Mesenchymal stem cell (in vitro differentiated cells and primary cell): Measurements from ENCODE around the gene IL17RE.
"Not testable (repeated sequence)": the region's sequence is repeated elsewhere in the genome, so short reads cannot be mapped to it uniquely, and the experiment has no call there.

ENCODE experiments used
- DNase-seq: peaks from one replicate; pipeline ENCODE4 v3.0.0-alpha.2; 2013
- H2AFZ ChIP-seq: one replicate; pipeline ENCODE4 v1.6.1; 2013; ENCODE audit warnings: low read depth, mild to moderate bottlenecking, control low read depth, inconsistent platforms, low read length, moderate library complexity
- H2AK5ac ChIP-seq: 2 replicates; pipeline ENCODE4 v1.6.1; 2013; ENCODE audit warnings: low read length, moderate library complexity, mild to moderate bottlenecking, inconsistent platforms; ENCODE audit not compliant: severe bottlenecking
- H2BK120ac ChIP-seq: one replicate; pipeline ENCODE4 v1.6.1; 2013; ENCODE audit warnings: low read depth, mild to moderate bottlenecking, inconsistent platforms, low read length, moderate library complexity
- H2BK12ac ChIP-seq, 2 experiments: one replicate each; pipeline ENCODE4 v1.6.1; 2013; ENCODE audit warnings: inconsistent platforms in 2 of 2, low read length in 2 of 2, mild to moderate bottlenecking in 2 of 2, moderate library complexity in 2 of 2, control low read depth in 1 of 2
- H2BK15ac ChIP-seq: one replicate; pipeline ENCODE4 v1.6.1; 2013; ENCODE audit warnings: mild to moderate bottlenecking, low read depth, inconsistent platforms; ENCODE audit not compliant: poor library complexity, severe bottlenecking
- H2BK5ac ChIP-seq: 2 replicates; pipeline ENCODE4 v1.6.1; 2013; ENCODE audit warnings: low read depth, mild to moderate bottlenecking, low read length, control low read depth, inconsistent platforms; ENCODE audit not compliant: poor library complexity, severe bottlenecking
- H3K14ac ChIP-seq, 2 experiments: one replicate each; pipeline ENCODE4 v1.6.1; 2013; ENCODE audit warnings: inconsistent platforms in 2 of 2, low read length in 2 of 2, control low read depth in 1 of 2, mild to moderate bottlenecking in 1 of 2, moderate library complexity in 1 of 2
- H3K18ac ChIP-seq, 2 experiments: one replicate each; pipeline ENCODE4 v1.6.1; 2013; ENCODE audit warnings: inconsistent platforms in 2 of 2, low read length in 2 of 2, control low read depth in 1 of 2, low read depth in 1 of 2, mild to moderate bottlenecking in 1 of 2
- H3K23ac ChIP-seq, 2 experiments: one replicate each; pipeline ENCODE4 v1.6.1; 2013; ENCODE audit warnings: inconsistent platforms in 2 of 2, low read length in 2 of 2, mild to moderate bottlenecking in 2 of 2, moderate library complexity in 2 of 2, control low read depth in 1 of 2
- H3K27ac ChIP-seq: 2 replicates; pipeline ENCODE4 v1.5.1; 2013; ENCODE audit warnings: mild to moderate bottlenecking, moderate library complexity, low read length, control low read depth, inconsistent platforms; ENCODE audit not compliant: poor library complexity, severe bottlenecking
- H3K27me3 ChIP-seq, 2 experiments: 2 replicates each; pipeline versions ENCODE4 v1.6.1 to v1.7.0; 2013; ENCODE audit warnings: low read length in 2 of 2, mild to moderate bottlenecking in 2 of 2, moderate library complexity in 2 of 2, control low read depth in 1 of 2, inconsistent platforms in 1 of 2; ENCODE audit not compliant: control insufficient read depth in 1 of 2, insufficient read depth in 1 of 2
- H3K36me3 ChIP-seq, 2 experiments: 2 replicates each; pipeline versions ENCODE4 v1.6.1 to v1.7.0; 2013; ENCODE audit warnings: low read length in 2 of 2, control low read depth in 1 of 2, inconsistent platforms in 1 of 2, low read depth in 1 of 2, mild to moderate bottlenecking in 1 of 2; ENCODE audit not compliant: insufficient read depth in 2 of 2, control insufficient read depth in 1 of 2
- H3K4ac ChIP-seq, 2 experiments: one replicate each; pipeline ENCODE4 v1.6.1; 2013; ENCODE audit warnings: inconsistent platforms in 2 of 2, low read length in 2 of 2, mild to moderate bottlenecking in 2 of 2, moderate library complexity in 2 of 2, control low read depth in 1 of 2, low read depth in 1 of 2
- H3K4me1 ChIP-seq: 2 replicates; pipeline ENCODE4 v1.6.1; 2013; ENCODE audit warnings: low read depth, low read length, control low read depth; ENCODE audit not compliant: control insufficient read depth, insufficient read depth
- H3K4me2 ChIP-seq: 2 replicates; pipeline ENCODE4 v1.6.1; 2013; ENCODE audit warnings: low read length, mild to moderate bottlenecking, inconsistent platforms; ENCODE audit not compliant: poor library complexity, severe bottlenecking
- H3K4me3 ChIP-seq, 2 experiments: 2 replicates each; pipeline versions ENCODE4 v1.5.1 to v1.7.0; 2013; ENCODE audit warnings: low read length in 2 of 2, mild to moderate bottlenecking in 2 of 2, control low read depth in 1 of 2, low read depth in 1 of 2; ENCODE audit not compliant: insufficient read depth in 1 of 2
- H3K79me1 ChIP-seq: replicated peaks from 2 replicates; pipeline ENCODE4 v1.6.1; 2013; ENCODE audit warnings: mild to moderate bottlenecking, control low read depth, low read length, inconsistent platforms; ENCODE audit not compliant: poor library complexity, severe bottlenecking
- H3K9ac ChIP-seq: 2 replicates; pipeline ENCODE4 v1.7.0; 2013; ENCODE audit warnings: mild to moderate bottlenecking, low read length, moderate library complexity
- H3K9me3 ChIP-seq: 2 replicates; pipeline ENCODE4 v1.7.0; 2013; ENCODE audit warnings: mild to moderate bottlenecking, low read length; ENCODE audit not compliant: control insufficient read depth
- H4K8ac ChIP-seq: one replicate; pipeline ENCODE4 v1.6.1; 2013; ENCODE audit warnings: inconsistent platforms, mild to moderate bottlenecking, low read length, moderate library complexity
- H4K91ac ChIP-seq: one replicate; pipeline ENCODE4 v1.6.1; 2013; ENCODE audit warnings: mild to moderate bottlenecking, low read length, inconsistent platforms
- WGBS: methylation state at CpG from one replicate; pipeline ENCODE4 v1.1.7; 2013; ENCODE audit warnings: mixed read lengths; 5-methylcytosine and 5-hydroxymethylcytosine counted together

IL17RE gene

DNA sequence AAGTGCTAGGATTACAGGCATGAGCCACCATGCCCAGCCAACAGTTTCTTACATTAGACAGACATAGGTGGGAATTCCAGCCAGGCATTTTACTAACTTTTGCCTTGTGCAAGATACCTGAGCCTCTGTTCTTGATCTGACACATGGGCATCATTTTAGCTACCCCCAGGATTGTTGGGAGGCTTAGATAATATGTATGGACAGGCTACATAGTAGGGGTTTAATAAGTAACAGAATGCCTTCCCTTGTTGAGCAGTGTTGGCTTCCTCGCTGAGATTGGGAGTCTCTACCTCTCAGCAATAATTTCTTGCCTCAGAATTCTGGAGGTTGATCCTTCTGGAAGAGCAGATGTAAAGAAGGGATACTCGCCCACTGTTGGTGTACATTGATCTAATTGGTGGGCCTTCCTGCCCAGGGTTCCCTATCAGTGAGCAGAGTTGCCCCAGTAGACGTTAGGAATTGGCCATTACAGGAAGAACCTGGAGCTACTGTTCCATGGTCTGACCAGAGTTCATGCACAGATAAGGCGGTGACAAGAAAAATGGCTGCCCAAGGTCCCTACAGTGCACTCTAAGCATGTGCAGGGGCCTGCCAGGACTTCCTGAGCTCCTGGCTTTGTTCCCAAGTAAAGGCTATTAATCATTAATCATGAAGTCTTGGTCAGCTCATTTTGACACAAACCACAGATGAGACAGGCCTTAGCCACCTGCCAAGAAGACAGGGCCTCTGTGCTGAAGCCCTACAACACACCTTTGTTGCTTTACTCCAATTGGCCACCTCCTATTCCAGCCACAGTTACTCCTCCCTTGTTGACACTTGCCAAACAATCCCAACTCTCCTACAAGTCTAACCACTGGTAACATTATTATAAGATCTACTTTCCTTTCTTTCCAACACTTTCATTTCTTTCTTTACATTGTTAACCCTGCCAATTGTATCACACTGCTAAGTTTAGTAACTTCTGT, 5.0 kb upstream of the IL17RE start:
- Histone ChIP-seq H3K14ac (no peak overlapping the region), H3K27ac (peak overlapping the region; percentile 99), H2BK5ac (peak overlapping the region; percentile 89), H4K91ac (no peak overlapping the region), H2BK15ac (no peak overlapping the region), H4K8ac (peak overlapping the region; percentile 47), H3K79me1 (peaks cover 12% of the 10 kb centered on the region), H2BK120ac (no peak overlapping the region), H3K36me3 (peaks cover 6 to 17% of the 10 kb centered on the region in 2 experiments), H3K4me2 (peak overlapping the region; percentile 47), H3K27me3 (no peaks in the 10 kb centered on the region), H3K4me3 (no peak overlapping the region), H3K4ac (no peak overlapping the region), H3K23ac (no peak overlapping the region), H3K18ac (no peak overlapping the region), H3K9ac (no peak overlapping the region), H3K4me1 (peaks cover 21% of the 10 kb centered on the region), H2BK12ac (no peak overlapping the region), H2AFZ (no peak overlapping the region), H3K9me3 (no peaks in the 10 kb centered on the region), H2AK5ac (peak overlapping the region; percentile 97)
- DNase-seq = peak; percentile 22
- WGBS = 79% methylated on average over 4 of the region's 4 CpGs

DNA sequence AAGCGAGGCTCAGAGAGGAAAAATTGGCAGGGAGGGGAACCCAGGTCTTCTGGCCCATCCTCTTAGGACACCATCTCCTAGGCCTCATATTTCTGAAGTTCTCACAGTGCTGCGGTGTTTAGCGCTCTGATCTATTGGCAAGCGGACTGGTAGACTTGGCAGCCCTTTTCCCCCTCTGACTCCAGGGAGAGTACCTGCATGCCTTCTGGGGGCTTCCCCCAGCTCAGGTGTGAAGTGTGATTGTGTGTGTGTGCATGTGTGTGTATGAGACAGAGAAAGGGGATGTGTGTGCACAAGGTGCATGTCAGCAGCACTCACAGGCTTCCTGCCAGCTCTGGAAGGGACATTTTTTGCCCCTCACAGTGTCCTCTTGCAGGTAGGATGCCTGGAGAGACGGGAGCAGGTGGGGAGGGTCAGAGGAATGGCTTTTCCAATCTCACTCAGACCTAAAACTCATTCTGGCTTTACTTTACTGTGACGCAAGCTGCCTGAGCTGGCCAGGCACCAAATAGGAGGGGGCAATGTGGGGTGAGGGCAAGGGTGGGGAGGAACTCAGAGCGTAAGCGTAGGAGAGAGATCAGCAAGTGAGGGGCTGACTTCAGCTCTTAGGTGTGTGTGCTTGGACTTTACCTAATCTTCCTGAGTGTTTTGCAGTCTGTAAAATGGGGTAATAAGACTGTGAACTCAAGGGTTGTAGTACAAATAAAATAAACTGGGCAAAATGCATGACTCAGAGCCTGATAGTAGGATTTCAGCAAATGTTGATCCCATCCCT, 4.0 kb upstream of the IL17RE start:
- Histone ChIP-seq H2AFZ (no peak overlapping the region), H3K14ac (no peak overlapping the region)

DNA sequence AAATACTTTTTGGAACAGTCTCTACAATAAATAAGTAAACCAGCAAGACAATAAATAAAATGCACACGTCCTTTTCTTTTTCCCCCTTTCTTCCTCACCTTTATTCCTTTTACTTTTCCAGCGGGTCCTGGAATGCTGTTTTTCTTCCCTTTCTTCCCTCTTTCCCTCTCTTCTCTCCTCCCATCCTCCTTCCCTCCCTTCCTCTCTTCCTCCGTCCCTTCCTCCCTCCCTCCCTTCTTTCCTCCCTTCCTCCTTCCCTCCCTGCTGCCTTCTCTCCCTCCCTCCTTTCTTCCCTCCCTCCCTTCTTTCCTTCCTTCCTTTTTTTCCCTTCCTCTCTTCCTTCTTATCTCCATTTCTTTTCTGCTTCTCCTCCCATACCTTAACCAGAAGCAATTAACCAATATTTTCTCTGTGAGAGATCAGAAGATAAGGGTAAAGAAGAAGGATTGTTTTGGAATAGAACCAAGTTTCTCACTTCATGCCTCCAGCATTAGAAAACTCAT, 3.3 kb upstream of the IL17RE start:
- no peak overlapping the region for H2BK15ac ChIP-seq

More for the DNA sequence above, 4.0 kb upstream of the IL17RE start:
- Histone ChIP-seq H2BK5ac (no peak overlapping the region), H3K27me3 (no peaks in the 10 kb centered on the region), H3K4me2 (no peak overlapping the region), H3K79me1 (peaks cover 9% of the 10 kb centered on the region), H3K23ac (no peak overlapping the region), H2BK120ac (no peak overlapping the region), H3K4ac (no peak overlapping the region), H3K27ac (peak overlapping the region; percentile 76), H2BK12ac (peak overlapping the region in 1 of 2 experiments; percentile 60), H4K8ac (no peak overlapping the region), H3K9me3 (no peaks in the 10 kb centered on the region), H3K9ac (no peak overlapping the region), H2BK15ac (no peak overlapping the region), H3K36me3 (peaks cover 0 to 8% of the 10 kb centered on the region in 2 experiments), H3K18ac (no peak overlapping the region), H3K4me3 (no peak overlapping the region), H3K4me1 (peaks cover 28% of the 10 kb centered on the region), H4K91ac (peak overlapping the region; percentile 76), H2AK5ac (peak overlapping the region; percentile 99)
- WGBS = 84% methylated on average over 8 of the region's 8 CpGs
- no peak for DNase-seq

DNA sequence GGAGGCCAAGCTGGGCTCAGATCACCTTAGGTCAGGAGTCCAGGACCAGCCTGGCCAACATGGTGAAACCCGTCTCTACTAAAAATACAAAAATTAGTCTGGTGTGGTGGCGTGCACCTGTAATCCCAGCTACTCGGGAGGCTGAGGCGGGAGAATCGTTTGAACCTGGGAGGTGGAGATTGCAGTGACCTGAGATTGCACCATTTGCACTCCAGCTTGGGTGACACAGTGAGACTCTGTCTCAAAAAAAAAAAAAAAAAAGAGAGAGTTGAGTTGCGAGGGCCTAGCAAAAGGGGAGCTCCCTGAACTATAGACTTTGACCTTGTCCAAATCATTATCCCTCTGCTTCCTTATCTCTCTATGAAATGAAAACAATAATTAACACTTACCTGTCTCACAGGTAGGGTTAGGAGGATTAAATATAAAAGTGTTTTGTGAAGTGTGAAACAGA, 1.7 kb upstream of the IL17RE start:
- H4K8ac ChIP-seq, H2BK15ac ChIP-seq, H3K14ac ChIP-seq, H3K4me3 ChIP-seq, H3K36me3 ChIP-seq, H2AK5ac ChIP-seq, H2AFZ ChIP-seq, H2BK5ac ChIP-seq, H3K4me2 ChIP-seq, H3K18ac ChIP-seq, H3K27ac ChIP-seq, H2BK120ac ChIP-seq, H4K91ac ChIP-seq, H3K23ac ChIP-seq, H3K4ac ChIP-seq, H2BK12ac ChIP-seq, DNase-seq, H3K9me3 ChIP-seq, H3K79me1 ChIP-seq, H3K27me3 ChIP-seq, H3K9ac ChIP-seq: not testable (repeated sequence)
- 96% methylated on average over 5 of the region's 6 CpGs for WGBS
- H3K4me1 ChIP-seq = peaks cover 26% of the 10 kb centered on the region

More for the DNA sequence above, 3.3 kb upstream of the IL17RE start:
- Histone ChIP-seq H3K36me3 (peaks cover 0 to 5% of the 10 kb centered on the region in 2 experiments), H3K4me3 (no peak overlapping the region), H3K4me2 (no peak overlapping the region), H3K14ac (no peak overlapping the region), H2BK120ac (no peak overlapping the region), H4K8ac (no peak overlapping the region), H3K18ac (no peak overlapping the region), H3K27ac (no peak overlapping the region), H2AK5ac (no peak overlapping the region), H2BK12ac (no peak overlapping the region), H3K23ac (no peak overlapping the region), H3K4ac (no peak overlapping the region), H3K27me3 (no peaks in the 10 kb centered on the region), H3K79me1 (peaks cover 8% of the 10 kb centered on the region), H3K9ac (no peak overlapping the region), H2BK5ac (no peak overlapping the region), H4K91ac (no peak overlapping the region), H2AFZ (no peak overlapping the region), H3K4me1 (peaks cover 26% of the 10 kb centered on the region), H3K9me3 (no peaks in the 10 kb centered on the region)
- no peak for DNase-seq
- WGBS = 73% methylated on average over 3 of the region's 3 CpGs
